HG03432 (cell line): ENCODE measurements around the gene NXPH4.

Experiments used
- ATAC-seq: cut with Tn5 transposase; IDR thresholded peaks from one replicate; pipeline ENCODE4 v1.9.1; 2021; ENCODE audit warnings: mild to moderate bottlenecking, moderate library complexity; ENCODE audit not compliant: unreplicated experiment

Gene NXPH4

GRCh38 chr12:57201631-57202030 is 15.0 kb upstream of the NXPH4 start:
- no peak for ATAC-seq

DNA sequence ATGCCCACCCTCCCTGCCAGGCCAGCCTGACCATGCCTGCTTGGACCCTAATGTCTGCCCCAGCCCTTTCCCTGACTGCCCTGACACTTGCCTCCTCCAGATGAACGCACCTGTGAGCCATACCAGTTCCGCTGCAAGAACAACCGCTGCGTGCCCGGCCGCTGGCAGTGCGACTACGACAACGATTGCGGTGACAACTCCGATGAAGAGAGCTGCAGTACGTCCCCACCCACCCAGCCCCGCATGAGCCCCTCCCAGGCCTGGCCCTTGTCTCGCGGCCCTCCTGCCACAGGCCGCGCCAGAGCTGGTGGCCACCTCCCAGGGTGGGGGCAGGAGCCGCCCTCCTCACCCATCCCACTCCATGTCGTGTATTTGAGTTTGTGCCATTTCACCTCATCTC is 14.3 kb upstream of the NXPH4 start:
- ATAC-seq = no peak

DNA sequence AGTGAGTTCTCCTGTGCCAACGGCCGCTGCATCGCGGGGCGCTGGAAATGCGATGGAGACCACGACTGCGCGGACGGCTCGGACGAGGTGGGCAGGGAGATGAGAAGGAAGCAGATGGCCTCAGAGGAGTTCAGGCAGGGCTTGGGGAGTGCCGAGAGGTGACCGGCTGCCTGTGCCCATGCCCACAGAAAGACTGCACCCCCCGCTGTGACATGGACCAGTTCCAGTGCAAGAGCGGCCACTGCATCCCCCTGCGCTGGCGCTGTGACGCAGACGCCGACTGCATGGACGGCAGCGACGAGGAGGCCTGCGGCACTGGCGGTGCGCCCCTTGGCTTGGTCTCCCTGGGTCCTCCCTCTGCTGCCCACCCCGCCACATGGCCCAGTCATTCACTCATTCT is 13.4 kb upstream of the NXPH4 start:
- no peak for ATAC-seq

DNA sequence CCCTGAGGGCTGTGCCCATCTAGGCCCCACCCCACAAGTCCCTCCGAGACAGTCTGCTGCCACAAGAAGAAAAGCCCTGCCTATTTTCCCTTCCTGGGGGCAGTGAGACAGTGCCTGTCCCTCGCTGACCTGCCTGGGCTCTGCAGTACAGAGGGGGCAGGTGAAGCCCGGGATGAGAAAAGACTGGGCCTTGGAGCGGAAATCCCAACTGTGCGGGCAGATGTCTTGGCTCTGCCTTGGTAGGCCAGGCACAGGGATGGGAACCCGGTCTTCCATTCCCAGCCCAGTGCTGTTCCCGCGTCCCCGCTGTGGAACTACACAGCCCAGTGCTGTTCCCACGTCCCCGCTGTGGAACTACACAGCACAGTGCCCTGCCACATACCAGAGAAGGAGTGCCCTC is 12.8 kb upstream of the NXPH4 start:
- ATAC-seq = no peak

DNA sequence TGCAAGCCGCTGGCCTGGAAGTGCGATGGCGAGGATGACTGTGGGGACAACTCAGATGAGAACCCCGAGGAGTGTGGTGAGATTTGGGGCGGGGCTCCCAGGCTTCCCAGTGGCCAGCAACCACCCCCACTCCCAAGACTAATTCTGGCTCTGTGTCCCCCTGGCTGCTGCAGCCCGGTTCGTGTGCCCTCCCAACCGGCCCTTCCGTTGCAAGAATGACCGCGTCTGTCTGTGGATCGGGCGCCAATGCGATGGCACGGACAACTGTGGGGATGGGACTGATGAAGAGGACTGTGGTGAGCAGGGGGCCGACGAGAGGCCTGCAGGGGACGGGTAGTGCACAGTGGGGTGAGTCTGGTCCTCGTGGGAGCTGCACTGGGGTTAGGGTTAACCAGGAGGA is 12.1 kb upstream of the NXPH4 start:
- ATAC-seq = no peak

- no peak for ATAC-seq
These were observed 11.4 kb upstream of the NXPH4 start for GRCh38 chr12:57205186-57205585.

GRCh38 chr12:57205931-57206330 is 10.7 kb upstream of the NXPH4 start:
- no peak for ATAC-seq

DNA sequence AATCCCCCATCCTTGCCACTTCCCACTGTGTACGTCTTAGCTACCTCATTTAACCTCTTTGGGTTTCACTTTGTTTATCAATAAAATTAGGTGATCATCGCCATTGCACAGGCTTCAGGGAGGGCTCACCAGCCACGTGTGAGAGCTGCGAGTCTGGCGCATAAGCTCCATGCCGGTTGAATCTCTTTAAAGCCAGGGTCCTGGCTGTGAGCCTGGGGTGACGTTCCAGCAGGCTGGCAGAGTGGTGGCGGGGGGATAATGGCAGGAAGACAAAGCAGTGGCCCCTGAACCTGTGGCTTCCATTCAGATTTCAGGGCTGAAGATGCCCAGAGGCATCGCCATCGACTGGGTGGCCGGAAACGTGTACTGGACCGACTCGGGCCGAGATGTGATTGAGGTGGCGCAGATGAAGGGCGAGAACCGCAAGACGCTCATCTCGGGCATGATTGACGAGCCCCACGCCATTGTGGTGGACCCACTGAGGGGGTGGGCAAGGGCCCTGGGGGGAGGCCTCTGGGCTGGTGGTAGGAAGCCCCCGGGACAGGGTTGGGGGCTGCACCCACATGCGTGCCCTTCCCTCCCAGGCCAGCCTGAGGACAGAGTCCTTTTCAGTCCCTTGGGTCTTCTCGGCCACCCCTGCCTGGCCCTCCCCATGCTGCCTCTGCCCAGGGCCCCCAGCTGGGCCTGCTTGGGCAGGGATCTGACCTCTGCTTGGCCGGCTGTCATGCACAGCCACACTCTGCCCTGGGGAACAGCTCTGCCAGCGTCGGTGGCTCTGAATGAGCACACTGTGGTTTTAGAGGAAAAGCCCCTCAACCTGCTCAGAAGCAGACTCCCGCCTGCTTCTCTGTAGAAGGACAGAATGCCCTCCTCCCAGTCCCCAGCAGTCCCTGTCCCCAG is 8.6 kb upstream of the NXPH4 start:
- ATAC-seq = no peak

GRCh38 chr12:57208631-57209282 is 7.8 kb upstream of the NXPH4 start:
- ATAC-seq = no peak

- no peak for ATAC-seq
These were observed 6.7 kb upstream of the NXPH4 start for GRCh38 chr12:57209916-57210315.

GRCh38 chr12:57210461-57210860 is 6.1 kb upstream of the NXPH4 start:
- no peak for ATAC-seq

GRCh38 chr12:57210926-57211692 is 5.5 kb upstream of the NXPH4 start:
- ATAC-seq = no peak

DNA sequence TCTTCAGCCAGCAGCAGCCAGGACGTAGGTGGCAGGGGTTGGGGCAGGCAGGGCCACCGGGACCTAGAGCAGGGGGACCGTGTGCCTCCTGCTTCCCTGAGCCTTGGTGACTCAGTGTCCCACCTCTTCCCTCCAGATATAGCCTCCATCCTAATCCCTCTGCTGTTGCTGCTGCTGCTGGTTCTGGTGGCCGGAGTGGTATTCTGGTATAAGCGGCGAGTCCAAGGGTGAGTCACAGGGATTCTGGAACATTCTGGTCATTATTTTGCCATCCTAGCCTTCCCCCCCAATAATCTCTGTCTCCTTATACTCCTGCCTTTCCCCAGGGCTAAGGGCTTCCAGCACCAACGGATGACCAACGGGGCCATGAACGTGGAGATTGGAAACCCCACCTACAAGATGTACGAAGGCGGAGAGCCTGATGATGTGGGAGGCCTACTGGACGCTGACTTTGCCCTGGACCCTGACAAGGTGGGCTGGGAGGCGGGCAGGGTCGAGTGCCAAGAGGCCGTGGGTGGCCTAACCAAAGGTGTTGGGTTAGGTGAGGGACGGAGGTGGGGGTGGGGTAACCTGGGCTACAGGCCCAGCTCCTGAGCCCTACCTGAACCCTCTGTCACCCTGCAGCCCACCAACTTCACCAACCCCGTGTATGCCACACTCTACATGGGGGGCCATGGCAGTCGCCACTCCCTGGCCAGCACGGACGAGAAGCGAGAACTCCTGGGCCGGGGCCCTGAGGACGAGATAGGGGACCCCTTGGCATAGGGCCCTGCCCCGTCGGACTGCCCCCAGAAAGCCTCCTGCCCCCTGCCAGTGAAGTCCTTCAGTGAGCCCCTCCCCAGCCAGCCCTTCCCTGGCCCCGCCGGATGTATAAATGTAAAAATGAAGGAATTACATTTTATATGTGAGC is 4.5 kb upstream of the NXPH4 start:
- ATAC-seq = no peak

DNA sequence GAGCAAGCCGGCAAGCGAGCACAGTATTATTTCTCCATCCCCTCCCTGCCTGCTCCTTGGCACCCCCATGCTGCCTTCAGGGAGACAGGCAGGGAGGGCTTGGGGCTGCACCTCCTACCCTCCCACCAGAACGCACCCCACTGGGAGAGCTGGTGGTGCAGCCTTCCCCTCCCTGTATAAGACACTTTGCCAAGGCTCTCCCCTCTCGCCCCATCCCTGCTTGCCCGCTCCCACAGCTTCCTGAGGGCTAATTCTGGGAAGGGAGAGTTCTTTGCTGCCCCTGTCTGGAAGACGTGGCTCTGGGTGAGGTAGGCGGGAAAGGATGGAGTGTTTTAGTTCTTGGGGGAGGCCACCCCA is 3.9 kb upstream of the NXPH4 start:
- ATAC-seq = no peak

DNA sequence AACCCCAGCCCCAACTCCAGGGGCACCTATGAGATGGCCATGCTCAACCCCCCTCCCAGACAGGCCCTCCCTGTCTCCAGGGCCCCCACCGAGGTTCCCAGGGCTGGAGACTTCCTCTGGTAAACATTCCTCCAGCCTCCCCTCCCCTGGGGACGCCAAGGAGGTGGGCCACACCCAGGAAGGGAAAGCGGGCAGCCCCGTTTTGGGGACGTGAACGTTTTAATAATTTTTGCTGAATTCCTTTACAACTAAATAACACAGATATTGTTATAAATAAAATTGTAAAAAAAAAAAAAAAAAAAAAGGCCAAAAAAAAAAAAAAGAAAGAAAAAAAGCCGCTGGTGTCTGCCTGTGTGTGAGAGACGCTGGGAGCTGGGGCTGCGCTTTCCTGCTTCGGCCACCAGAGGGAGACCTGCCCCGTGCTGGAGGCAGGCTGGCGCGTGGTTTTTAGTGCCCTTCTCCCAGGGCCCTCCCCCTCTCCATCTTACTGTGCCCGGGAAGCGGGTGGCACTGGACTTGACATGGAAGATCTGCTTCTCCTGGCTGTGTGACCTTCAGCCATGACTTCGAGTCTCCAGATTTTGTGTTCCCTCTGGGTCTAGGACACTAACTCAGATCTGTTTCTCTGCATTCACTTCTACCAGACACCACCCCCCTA is 3.4 kb upstream of the NXPH4 start:
- peak; percentile 48 for ATAC-seq

GRCh38 chr12:57213763-57214397 is 2.7 kb upstream of the NXPH4 start:
- ATAC-seq = no peak

GRCh38 chr12:57214398-57214781 is 2.2 kb upstream of the NXPH4 start:
- ATAC-seq = peak; percentile 33

GRCh38 chr12:57215065-57215464 is 1.5 kb upstream of the NXPH4 start:
- ATAC-seq = no peak

GRCh38 chr12:57215668-57216013 is 953 bp upstream of the NXPH4 start:
- peak; percentile 41 for ATAC-seq
